H9 (cell line): ENCODE data around the gene IRF1. TPM values are rescaled to one million over a fixed set of nuclear protein-coding genes. Genes with fewer than 3 reads are reported as not detected.

ENCODE experiments used
- DNase-seq: peaks from one replicate; pipeline ENCODE4 v3.0.0-alpha.2; 2017
- H2AFZ ChIP-seq: one replicate; pipeline ENCODE4 v1.6.1; 2013; ENCODE audit warnings: mild to moderate bottlenecking, low read length, control low read depth, moderate library complexity
- H2AK5ac ChIP-seq: 2 replicates; pipeline ENCODE4 v1.6.1; 2013; ENCODE audit warnings: low read length, control low read depth, mixed read lengths; ENCODE audit not compliant: insufficient read length
- H2BK120ac ChIP-seq: one replicate; pipeline ENCODE4 v1.6.1; 2013; ENCODE audit warnings: low read depth, mild to moderate bottlenecking, low read length, control low read depth, inconsistent platforms; ENCODE audit not compliant: poor library complexity, severe bottlenecking
- H2BK12ac ChIP-seq: 2 replicates; pipeline ENCODE4 v1.6.1; 2013; ENCODE audit warnings: low read length, control low read depth, mixed read lengths, low read depth; ENCODE audit not compliant: insufficient read length
- H2BK15ac ChIP-seq: 2 replicates; pipeline ENCODE4 v1.6.1; 2013; ENCODE audit warnings: low read depth, low read length, control low read depth
- H2BK20ac ChIP-seq: one replicate; pipeline ENCODE4 v1.6.1; 2013; ENCODE audit warnings: low read depth, mild to moderate bottlenecking, low read length, control low read depth, inconsistent platforms; ENCODE audit not compliant: poor library complexity, severe bottlenecking
- H2BK5ac ChIP-seq: 2 replicates; pipeline ENCODE4 v1.6.1; 2013; ENCODE audit warnings: low read length, control low read depth, mixed read lengths; ENCODE audit not compliant: insufficient read length
- H3K14ac ChIP-seq: 2 replicates; pipeline ENCODE4 v1.6.1; 2013; ENCODE audit warnings: low read length, control low read depth; ENCODE audit not compliant: insufficient read depth
- H3K18ac ChIP-seq: 2 replicates; pipeline ENCODE4 v1.6.1; 2013; ENCODE audit warnings: low read depth, mild to moderate bottlenecking, mixed read lengths, low read length, control low read depth; ENCODE audit not compliant: insufficient read length
- H3K23ac ChIP-seq: 2 replicates; pipeline ENCODE4 v1.6.1; 2013; ENCODE audit warnings: low read length, control low read depth, mixed read lengths, low read depth; ENCODE audit not compliant: insufficient read length
- H3K23me2 ChIP-seq: 2 replicates; pipeline ENCODE4 v1.6.1; 2013; ENCODE audit warnings: low read depth, mild to moderate bottlenecking, mixed read lengths, low read length, control low read depth; ENCODE audit not compliant: insufficient read length, poor library complexity, severe bottlenecking
- H3K27ac ChIP-seq: 2 replicates; pipeline ENCODE4 v1.5.1; 2013; ENCODE audit warnings: low read length, control low read depth, mixed read lengths, low read depth; ENCODE audit not compliant: insufficient read length
- H3K27me3 ChIP-seq: 2 replicates; pipeline ENCODE4 v1.6.1; 2013; ENCODE audit warnings: low read length, control low read depth, inconsistent platforms; ENCODE audit not compliant: insufficient read depth
- H3K4ac ChIP-seq: 2 replicates; pipeline ENCODE4 v1.6.1; 2013; ENCODE audit warnings: low read depth, mild to moderate bottlenecking, control low read depth, inconsistent platforms, low read length, moderate library complexity
- H3K4me1 ChIP-seq: 2 replicates; pipeline ENCODE4 v1.6.1; 2013; ENCODE audit warnings: low read length, control low read depth, inconsistent platforms; ENCODE audit not compliant: insufficient read depth
- H3K4me2 ChIP-seq: 2 replicates; pipeline ENCODE4 v1.6.1; 2013; ENCODE audit warnings: low read length, control low read depth, mixed read lengths; ENCODE audit not compliant: insufficient read length, insufficient read depth
- H3K56ac ChIP-seq: 2 replicates; pipeline ENCODE4 v1.6.1; 2013; ENCODE audit warnings: low read depth, mild to moderate bottlenecking, mixed read lengths, low read length, control low read depth; ENCODE audit not compliant: insufficient read length
- H3K79me1 ChIP-seq: 2 replicates; pipeline ENCODE4 v1.6.1; 2013; ENCODE audit warnings: low read depth, mild to moderate bottlenecking, moderate library complexity, low read length, control low read depth, inconsistent platforms; ENCODE audit not compliant: insufficient read depth, poor library complexity, severe bottlenecking
- H3K79me2 ChIP-seq: 2 replicates; pipeline ENCODE4 v1.6.1; 2013; ENCODE audit warnings: low read length, control low read depth, inconsistent platforms; ENCODE audit not compliant: insufficient read depth
- H3K9ac ChIP-seq: 2 replicates; pipeline ENCODE4 v1.6.1; 2013; ENCODE audit warnings: low read length, control low read depth, mixed read lengths; ENCODE audit not compliant: insufficient read length; ENCODE audit errors: extremely low read depth
- H3K9me3 ChIP-seq: one replicate; pipeline ENCODE4 v1.6.1; 2013; ENCODE audit warnings: low read depth, low read length, inconsistent platforms; ENCODE audit not compliant: control insufficient read depth
- H3T11ph ChIP-seq: one replicate; pipeline ENCODE4 v1.6.1; 2013; ENCODE audit warnings: mild to moderate bottlenecking, low read length, control low read depth, inconsistent platforms
- H4K20me1 ChIP-seq: one replicate; pipeline ENCODE4 v1.6.1; 2013; ENCODE audit not compliant: control insufficient read depth, insufficient read length, insufficient read depth
- H4K5ac ChIP-seq: 2 replicates; pipeline ENCODE4 v1.6.1; 2013; ENCODE audit warnings: low read depth, mild to moderate bottlenecking, mixed read lengths, low read length, control low read depth; ENCODE audit not compliant: insufficient read length
- H4K8ac ChIP-seq: replicated peaks from 2 replicates; pipeline ENCODE4 v1.6.1; 2013; ENCODE audit warnings: low read length, control low read depth, mixed read lengths, low read depth; ENCODE audit not compliant: insufficient read length
- H4K91ac ChIP-seq: 2 replicates; pipeline ENCODE4 v1.6.1; 2013; ENCODE audit warnings: low read depth, mild to moderate bottlenecking, moderate library complexity, mixed read lengths, low read length, control low read depth; ENCODE audit not compliant: insufficient read length
- H3K27ac Mint-ChIP-seq, 3 experiments: 2 replicates in 2 of 3; 3 replicates in 1 of 3; pipeline ENCODE4 v1.8.0; 2020 to 2021; ENCODE audit warnings: mixed read lengths in 3 of 3, mild to moderate bottlenecking in 1 of 3, moderate library complexity in 1 of 3
- H3K27me3 Mint-ChIP-seq: 2 replicates; pipeline ENCODE4 v1.8.0; 2021; ENCODE audit warnings: low read depth, mild to moderate bottlenecking, moderate library complexity, mixed read lengths
- H3K36me3 Mint-ChIP-seq, 3 experiments: 2 replicates in 2 of 3; 3 replicates in 1 of 3; pipeline ENCODE4 v1.8.0; 2020 to 2021; ENCODE audit warnings: low read depth in 3 of 3, mixed read lengths in 3 of 3; ENCODE audit not compliant: insufficient read depth in 1 of 3
- H3K4me1 Mint-ChIP-seq, 2 experiments: 2 replicates each; pipeline ENCODE4 v1.8.0; 2020; ENCODE audit warnings: mixed read lengths in 2 of 2
- H3K4me3 Mint-ChIP-seq, 2 experiments: 2 replicates in 1 of 2; 3 replicates in 1 of 2; pipeline ENCODE4 v1.8.0; 2020 to 2021; ENCODE audit warnings: mild to moderate bottlenecking in 2 of 2, mixed read lengths in 2 of 2, moderate library complexity in 1 of 2
- H3K9me3 Mint-ChIP-seq, 2 experiments: 2 replicates in 1 of 2; 3 replicates in 1 of 2; pipeline ENCODE4 v1.8.0; 2020; ENCODE audit warnings: mild to moderate bottlenecking in 2 of 2, mixed read lengths in 2 of 2, moderate library complexity in 1 of 2
- CTCF ChIP-seq: fragments of 200-600 bp; sonication (generic); conservative IDR thresholded peaks from 3 replicates; pipeline ENCODE4 v1.8.0; 2021; ENCODE audit warnings: antibody characterized with exemption, mild to moderate bottlenecking
- WGBS: extraction: QIAGEN DNeasy Blood & Tissue Kit; methylation state at CpG from one replicate; pipeline ENCODE4 v1.1.7; 2013; ENCODE audit warnings: missing lambda C conversion rate, low lambda C conversion rate, mixed read lengths; ENCODE audit not compliant: insufficient read length; ENCODE audit errors: extremely low coverage; 5-methylcytosine and 5-hydroxymethylcytosine counted together
- total RNA-seq: library from RNA; stranded (reverse); gene quantifications from 2 replicates; pipeline ENCODE4 v1.2.1, GENCODE V29; 2021

The IRF1 gene
- total RNA-seq, 1 experiment from 2014 or later = 8.7 TPM

- H3K27me3 Mint-ChIP-seq = no peaks in the 10 kb centered on the region
- Histone ChIP-seq H3K4me1 (no peaks in the 10 kb centered on the region), H3K23me2 (no peaks in the 10 kb centered on the region), H2BK5ac (no peak overlapping the region), H4K5ac (no peak overlapping the region), H2BK20ac (no peak overlapping the region), H3T11ph (no peak overlapping the region), H3K79me1 (no peaks in the 10 kb centered on the region), H3K4ac (no peak overlapping the region), H3K23ac (no peak overlapping the region), H4K8ac (no peak overlapping the region), H4K20me1 (no peaks in the 10 kb centered on the region), H2BK12ac (no peak overlapping the region), H2BK120ac (no peak overlapping the region), H2BK15ac (no peak overlapping the region), H3K18ac (no peak overlapping the region), H3K79me2 (no peaks in the 10 kb centered on the region), H3K9ac (no peak overlapping the region), H2AK5ac (no peak overlapping the region), H3K4me2 (no peak overlapping the region), H2AFZ (no peak overlapping the region), H3K9me3 (no peaks in the 10 kb centered on the region), H3K14ac (no peak overlapping the region), H3K56ac (no peak overlapping the region), H3K27ac (no peak overlapping the region), H3K27me3 (no peaks in the 10 kb centered on the region), H4K91ac (no peak overlapping the region)
- H3K4me1 Mint-ChIP-seq = no peaks in the 10 kb centered on the region
- no CpG with 5 or more reads among the region's 5 CpGs for WGBS
- no peak for DNase-seq
- H3K36me3 Mint-ChIP-seq = peaks cover 6 to 21% (median 14%) of the 10 kb centered on the region in 3 experiments
- no peak overlapping the region for H3K27ac Mint-ChIP-seq
- no peaks in the 10 kb centered on the region for H3K9me3 Mint-ChIP-seq
- H3K4me3 Mint-ChIP-seq = no peak overlapping the region
- TF ChIP-seq CTCF = no peak
Observed at GRCh38 chr5:132480546-132480892, 10.1 kb downstream of the IRF1 start.
